Adrenal gland (tissue), 5 donors: ENCODE data around the gene PPP1R12B.
"Not testable (repeated sequence)": the region's sequence is repeated elsewhere in the genome, so short reads cannot be mapped to it uniquely, and the experiment has no call there.

Source experiments
- CTCF ChIP-seq, 6 experiments: fragments of 450-650 bp in 4 of 6; fragments of 200-600 bp in 2 of 6; sonication (generic) in 1 of 6; IDR thresholded peaks; 1 replicate in 5 of 6; 2 replicates in 1 of 6; pipeline versions ENCODE4 v1.5.1 to v1.8.0; 2016 to 2021; ENCODE audit warnings: antibody characterized with exemption in 6 of 6, mild to moderate bottlenecking in 2 of 6, moderate library complexity in 1 of 6
- POLR2A ChIP-seq, 2 donors: fragments of 450-650 bp; IDR thresholded peaks; one replicate each; pipeline ENCODE4 v1.6.1; 2017; ENCODE audit warnings: antibody characterized with exemption in 2 of 2, mild to moderate bottlenecking in 2 of 2, moderate library complexity in 1 of 2
- donor health status: DM: no; HTN: no; CAD: no.

- TF ChIP-seq CTCF, POLR2A (IDR thresholded peaks at IDR 0.05): not testable (repeated sequence)
Measured at GRCh38 chr1:202419731-202420130, 71.2 kb downstream of the PPP1R12B start.
